Measurements from ENCODE around the gene DHODH.

GRCh38 chr16:72064361-72064894, 55.9 kb downstream of the DHODH start:
- no peak for TF ChIP-seq CTCF (conservative IDR thresholded peaks at IDR 0.05; ENCODE audit: low read depth in 2 of 2)
- TF ChIP-seq POLR2AphosphoS5 (IDR thresholded peaks at IDR 0.05; ENCODE audit: low read depth), result no peak
- no peak for TF ChIP-seq REST (IDR thresholded peaks at IDR 0.05; ENCODE audit: unreplicated experiment)
- TF ChIP-seq EZH2phosphoT487 (IDR thresholded peaks at IDR 0.05; ENCODE audit: unreplicated experiment), result no peak
- TF ChIP-seq CREB1 (CRISPR knock-in tag; IDR thresholded peaks at IDR 0.05; ENCODE audit: low read depth), result no peak
- TF ChIP-seq JUNB (IDR thresholded peaks at IDR 0.05; ENCODE audit: unreplicated experiment), result no peak
- no peak for TF ChIP-seq EZH2 (IDR thresholded peaks at IDR 0.05; ENCODE audit: low read depth, unreplicated experiment)
- TF ChIP-seq ETS1 (IDR thresholded peaks at IDR 0.05), result no peak
- TF ChIP-seq, protein P1, sequence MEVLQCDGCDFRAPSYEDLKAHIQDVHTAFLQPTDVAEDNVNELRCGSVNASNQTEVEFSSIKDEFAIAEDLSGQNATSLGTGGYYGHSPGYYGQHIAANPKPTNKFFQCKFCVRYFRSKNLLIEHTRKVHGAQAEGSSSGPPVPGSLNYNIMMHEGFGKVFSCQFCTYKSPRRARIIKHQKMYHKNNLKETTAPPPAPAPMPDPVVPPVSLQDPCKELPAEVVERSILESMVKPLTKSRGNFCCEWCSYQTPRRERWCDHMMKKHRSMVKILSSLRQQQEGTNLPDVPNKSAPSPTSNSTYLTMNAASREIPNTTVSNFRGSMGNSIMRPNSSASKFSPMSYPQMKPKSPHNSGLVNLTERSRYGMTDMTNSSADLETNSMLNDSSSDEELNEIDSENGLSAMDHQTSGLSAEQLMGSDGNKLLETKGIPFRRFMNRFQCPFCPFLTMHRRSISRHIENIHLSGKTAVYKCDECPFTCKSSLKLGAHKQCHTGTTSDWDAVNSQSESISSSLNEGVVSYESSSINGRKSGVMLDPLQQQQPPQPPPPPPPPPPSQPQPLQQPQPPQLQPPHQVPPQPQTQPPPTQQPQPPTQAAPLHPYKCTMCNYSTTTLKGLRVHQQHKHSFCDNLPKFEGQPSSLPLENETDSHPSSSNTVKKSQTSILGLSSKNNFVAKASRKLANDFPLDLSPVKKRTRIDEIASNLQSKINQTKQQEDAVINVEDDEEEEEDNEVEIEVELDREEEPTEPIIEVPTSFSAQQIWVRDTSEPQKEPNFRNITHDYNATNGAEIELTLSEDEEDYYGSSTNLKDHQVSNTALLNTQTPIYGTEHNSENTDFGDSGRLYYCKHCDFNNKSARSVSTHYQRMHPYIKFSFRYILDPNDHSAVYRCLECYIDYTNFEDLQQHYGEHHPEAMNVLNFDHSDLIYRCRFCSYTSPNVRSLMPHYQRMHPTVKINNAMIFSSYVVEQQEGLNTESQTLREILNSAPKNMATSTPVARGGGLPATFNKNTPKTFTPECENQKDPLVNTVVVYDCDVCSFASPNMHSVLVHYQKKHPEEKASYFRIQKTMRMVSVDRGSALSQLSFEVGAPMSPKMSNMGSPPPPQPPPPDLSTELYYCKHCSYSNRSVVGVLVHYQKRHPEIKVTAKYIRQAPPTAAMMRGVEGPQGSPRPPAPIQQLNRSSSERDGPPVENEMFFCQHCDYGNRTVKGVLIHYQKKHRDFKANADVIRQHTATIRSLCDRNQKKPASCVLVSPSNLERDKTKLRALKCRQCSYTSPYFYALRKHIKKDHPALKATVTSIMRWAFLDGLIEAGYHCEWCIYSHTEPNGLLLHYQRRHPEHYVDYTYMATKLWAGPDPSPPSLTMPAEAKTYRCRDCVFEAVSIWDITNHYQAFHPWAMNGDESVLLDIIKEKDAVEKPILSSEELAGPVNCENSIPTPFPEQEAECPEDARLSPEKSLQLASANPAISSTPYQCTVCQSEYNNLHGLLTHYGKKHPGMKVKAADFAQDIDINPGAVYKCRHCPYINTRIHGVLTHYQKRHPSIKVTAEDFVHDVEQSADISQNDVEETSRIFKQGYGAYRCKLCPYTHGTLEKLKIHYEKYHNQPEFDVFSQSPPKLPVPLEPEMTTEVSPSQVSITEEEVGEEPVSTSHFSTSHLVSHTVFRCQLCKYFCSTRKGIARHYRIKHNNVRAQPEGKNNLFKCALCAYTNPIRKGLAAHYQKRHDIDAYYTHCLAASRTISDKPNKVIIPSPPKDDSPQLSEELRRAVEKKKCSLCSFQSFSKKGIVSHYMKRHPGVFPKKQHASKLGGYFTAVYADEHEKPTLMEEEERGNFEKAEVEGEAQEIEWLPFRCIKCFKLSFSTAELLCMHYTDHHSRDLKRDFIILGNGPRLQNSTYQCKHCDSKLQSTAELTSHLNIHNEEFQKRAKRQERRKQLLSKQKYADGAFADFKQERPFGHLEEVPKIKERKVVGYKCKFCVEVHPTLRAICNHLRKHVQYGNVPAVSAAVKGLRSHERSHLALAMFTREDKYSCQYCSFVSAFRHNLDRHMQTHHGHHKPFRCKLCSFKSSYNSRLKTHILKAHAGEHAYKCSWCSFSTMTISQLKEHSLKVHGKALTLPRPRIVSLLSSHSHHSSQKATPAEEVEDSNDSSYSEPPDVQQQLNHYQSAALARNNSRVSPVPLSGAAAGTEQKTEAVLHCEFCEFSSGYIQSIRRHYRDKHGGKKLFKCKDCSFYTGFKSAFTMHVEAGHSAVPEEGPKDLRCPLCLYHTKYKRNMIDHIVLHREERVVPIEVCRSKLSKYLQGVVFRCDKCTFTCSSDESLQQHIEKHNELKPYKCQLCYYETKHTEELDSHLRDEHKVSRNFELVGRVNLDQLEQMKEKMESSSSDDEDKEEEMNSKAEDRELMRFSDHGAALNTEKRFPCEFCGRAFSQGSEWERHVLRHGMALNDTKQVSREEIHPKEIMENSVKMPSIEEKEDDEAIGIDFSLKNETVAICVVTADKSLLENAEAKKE (CRISPR knock-in tag; IDR thresholded peaks at IDR 0.05), result no peak
